K562 (cell line): ENCODE measurements around the gene PPP1R3E. TPM values are rescaled to one million over a fixed set of nuclear protein-coding genes. Genes with fewer than 3 reads are reported as not detected.

Experiments
- ATAC-seq: fragments of 200-7000 bp; cut with Tn5 transposase; 3 replicates; pipeline ENCODE4 v1.9.1; 2020; ENCODE audit warnings: moderate library complexity
- BruUV-seq: library from RNA; stranded (reverse); fragments of 400-500 nt; replicated peaks from 2 replicates; lab custom pipeline; 2021; lab: Mats Ljungman, UMichigan
- CTCF ChIA-PET: fragments of 300-600 bp; formaldehyde crosslinking; extraction: SDS; loops from one replicate; lab custom pipeline; 2021; ENCODE audit warnings: low intra/inter-chr PET ratio; lab: Yijun Ruan, JAX
- POLR2A ChIA-PET: fragments of 300-600, 350-650 bp; sonication (Branson Sonifier 250); formaldehyde crosslinking; extraction: SDS; loops from one replicate; lab custom pipeline; 2021; ENCODE audit warnings: antibody characterized with exemption, inconsistent platforms; lab: Yijun Ruan, JAX
- DNase-seq, 4 experiments: peaks; one replicate each; pipeline versions ENCODE4 v3.0.0 to v3.0.0-alpha.2; 2011 to 2018; ENCODE audit warnings: low spot score in 3 of 4, mixed read lengths in 3 of 4; ENCODE audit errors: extremely low read depth in 1 of 4
- FAIRE-seq: peaks from 2 replicates; lab custom pipeline; 2011; peaks lifted over from hg19 to GRCh38; lab: Jason Lieb, UNC
- H2AFZ ChIP-seq: 2 replicates; pipeline ENCODE4 v1.6.0; 2011; ENCODE audit warnings: low read depth, low read length, control low read depth, inconsistent platforms
- H3K27ac ChIP-seq: fragments of 200-600 bp; 3 replicates; pipeline ENCODE4 v1.8.0; 2011; ENCODE audit warnings: low read depth, mild to moderate bottlenecking, control low read depth, inconsistent platforms, low read length, moderate library complexity, mixed read lengths; ENCODE audit errors: extremely low read depth
- H3K27me3 ChIP-seq, 2 experiments: fragments of 300-600 bp in 1 of 2; 2 replicates in 1 of 2; 3 replicates in 1 of 2; pipeline versions ENCODE4 v1.6.0 to v1.8.0; 2011; ENCODE audit warnings: inconsistent platforms in 2 of 2, low read length in 2 of 2, mild to moderate bottlenecking in 1 of 2, mixed read lengths in 1 of 2, moderate library complexity in 1 of 2; ENCODE audit not compliant: control insufficient read depth in 2 of 2, insufficient read depth in 2 of 2
- H3K36me3 ChIP-seq: fragments of 300-600 bp; 3 replicates; pipeline ENCODE4 v1.8.0; 2011; ENCODE audit warnings: mild to moderate bottlenecking, low read length, inconsistent platforms; ENCODE audit not compliant: control insufficient read depth, insufficient read depth
- H3K4me1 ChIP-seq, 2 experiments: fragments of 200-600 bp in 1 of 2; replicated peaks in 1 of 2; 2 replicates in 1 of 2; 3 replicates in 1 of 2; pipeline versions ENCODE4 v1.5.1 to v1.8.0; 2011; ENCODE audit warnings: inconsistent platforms in 2 of 2, low read length in 2 of 2, mild to moderate bottlenecking in 1 of 2, mixed read lengths in 1 of 2, moderate library complexity in 1 of 2; ENCODE audit not compliant: control insufficient read depth in 2 of 2, insufficient read depth in 2 of 2
- H3K4me2 ChIP-seq: 2 replicates; pipeline ENCODE4 v1.6.1; 2011; ENCODE audit warnings: low read length, control low read depth, inconsistent platforms, mixed read lengths; ENCODE audit not compliant: insufficient read depth
- H3K4me3 ChIP-seq: fragments of 200-600 bp; sonication (generic), shearing (Covaris generic); 2 replicates; pipeline ENCODE4 v1.5.1; 2016; ENCODE audit warnings: control low read depth, inconsistent platforms
- H3K79me2 ChIP-seq: fragments of 200-600 bp; 3 replicates; pipeline ENCODE4 v1.8.0; 2011; ENCODE audit warnings: low read length, inconsistent platforms; ENCODE audit not compliant: control insufficient read depth, insufficient read depth
- H3K9ac ChIP-seq, 2 experiments: 2 replicates each; pipeline versions ENCODE4 v1.6.0 to v1.6.1; 2011; ENCODE audit warnings: low read depth in 2 of 2, low read length in 2 of 2, control low read depth in 1 of 2, inconsistent platforms in 1 of 2, mild to moderate bottlenecking in 1 of 2, mixed read lengths in 1 of 2; ENCODE audit not compliant: insufficient read depth in 1 of 2
- H3K9me1 ChIP-seq: one replicate; pipeline ENCODE4 v1.6.0; 2011; ENCODE audit warnings: inconsistent platforms, mild to moderate bottlenecking, low read length, moderate library complexity; ENCODE audit not compliant: control insufficient read depth, insufficient read depth
- H3K9me3 ChIP-seq: replicated peaks from 2 replicates; pipeline ENCODE4 v1.5.1; 2011; ENCODE audit warnings: low read depth, low read length, inconsistent platforms; ENCODE audit not compliant: control insufficient read depth, insufficient read depth
- H4K20me1 ChIP-seq: replicated peaks from 2 replicates; pipeline ENCODE4 v1.6.1; 2011; ENCODE audit warnings: low read length, inconsistent platforms, mixed read lengths; ENCODE audit not compliant: control insufficient read depth, insufficient read depth
- AFF1 ChIP-seq, 2 experiments: fragments of 450-650 bp; IDR thresholded peaks; 2 replicates each; pipeline ENCODE4 v1.6.1; 2018; ENCODE audit warnings: mild to moderate bottlenecking in 2 of 2, low read depth in 1 of 2; ENCODE audit not compliant: partially characterized antibody in 2 of 2
- ARID2 ChIP-seq: fragments of 450-650 bp; IDR thresholded peaks from 2 replicates; pipeline ENCODE4 v1.6.1; 2017; ENCODE audit warnings: antibody characterized with exemption, mild to moderate bottlenecking
- CXXC5 ChIP-seq: fragments of 250-450 bp; sonication (Bioruptor Pico); IDR thresholded peaks from 2 replicates; pipeline ENCODE4 v1.8.0; 2022; ENCODE audit warnings: inconsistent platforms, mild to moderate bottlenecking, moderate library complexity
- EWSR1 ChIP-seq: fragments of 450-650 bp; IDR thresholded peaks from 2 replicates; pipeline ENCODE4 v1.6.1; 2018; ENCODE audit warnings: borderline replicate concordance, mild to moderate bottlenecking, low read depth, moderate library complexity; ENCODE audit not compliant: partially characterized antibody
- ILF3 ChIP-seq: fragments of 450-650 bp; IDR thresholded peaks from 2 replicates; pipeline ENCODE4 v1.6.1; 2018; ENCODE audit warnings: antibody characterized with exemption, mild to moderate bottlenecking, moderate library complexity, borderline replicate concordance
- KLF1 ChIP-seq: fragments of 450-650 bp; IDR thresholded peaks from 2 replicates; pipeline ENCODE4 v1.6.1; 2016; ENCODE audit warnings: missing genetic modification characterization, missing compliant biosample characterization
- NFYB ChIP-seq: IDR thresholded peaks from 2 replicates; pipeline ENCODE4 v1.6.1; 2011; ENCODE audit warnings: mild to moderate bottlenecking, moderate library complexity; ENCODE audit not compliant: insufficient read length; ENCODE audit errors: extremely low read depth
- PTBP1 ChIP-seq: fragments of 200-400 bp; formaldehyde crosslinking; IDR thresholded peaks from 2 replicates; pipeline ENCODE4 v1.6.1; 2017; ENCODE audit warnings: low read depth, low read length
- TRIM28 ChIP-seq: fragments of 450-650 bp; IDR thresholded peaks from 2 replicates; pipeline ENCODE4 v1.6.1; 2017
- ZBTB11 ChIP-seq, 3 experiments: fragments of 200-800 bp in 1 of 3; fragments of 250-450 bp in 1 of 3; fragments of 450-650 bp in 1 of 3; sonication (Bioruptor Pico) in 1 of 3; sonication (Bioruptor generic) in 1 of 3; formaldehyde crosslinking in 1 of 3; IDR thresholded peaks; 2 replicates each; pipeline versions ENCODE4 v1.6.1 to v1.8.0; 2016 to 2022; ENCODE audit warnings: mild to moderate bottlenecking in 2 of 3, missing genetic modification characterization in 2 of 3, missing compliant biosample characterization in 1 of 3, moderate library complexity in 1 of 3
- ZFP1 ChIP-seq: fragments of 450-650 bp; formaldehyde crosslinking; IDR thresholded peaks from 2 replicates; pipeline ENCODE4 v1.4.0; 2020; ENCODE audit warnings: mild to moderate bottlenecking, mixed read lengths
- WGBS: fragments of 100-300 bp; shearing (Covaris generic); methylation state at CpG from one replicate; pipeline ENCODE4 v1.1.6; 2016; ENCODE audit warnings: low coverage, mixed read lengths; ENCODE audit not compliant: insufficient coverage; ENCODE audit errors: missing lambda C conversion rate; 5-methylcytosine and 5-hydroxymethylcytosine counted together
- in situ Hi-C: fragments of 300-500 bp; cut with MboI; formaldehyde crosslinking; loops from 4 replicates; pipeline ENCODE4 v1.15.0; 2018; ENCODE audit warnings: inconsistent platforms, mixed read lengths
- intact Hi-C: fragments of 100-400 bp; cut with micrococcal nuclease; formaldehyde crosslinking; loops from 2 replicates; pipeline ENCODE4 v1.14.2; 2022
- polyA plus RNA-seq, 8 experiments: library from polyadenylated mRNA; depleted of rRNA in 4 of 8; stranded (reverse) in 5 of 8; unstranded in 3 of 8; fragments of >200 nt; fragmentation: Nextera tagmentation in 2 of 8; fragmentation: Illumina TruSeq in 1 of 8; extraction: Ambion mirVana in 2 of 8; extraction: Trizol in 1 of 8; gene quantifications; 2 replicates each; pipeline versions ENCODE4 v1.2.1 to v1.2.3, GENCODE V29; 2011 to 2014; ENCODE audit warnings: inconsistent platforms in 1 of 8, missing spikeins in 1 of 8
- total RNA-seq, 7 experiments: library from RNA; depleted of rRNA in 6 of 7; stranded (reverse); fragments of >200 nt in 6 of 7; fragmentation: Illumina TruSeq in 2 of 7; extraction: Trizol in 2 of 7; gene quantifications; 2 replicates each; pipeline versions ENCODE4 v1.2.1 to v1.2.3, GENCODE V29; 2011 to 2021; ENCODE audit warnings: low replicate concordance in 1 of 7

Gene PPP1R3E
- total and polyA plus RNA-seq, 9 of the 15 experiments (the other 6 are each of a cell fraction or from before 2014, with no cell fraction given): 3.2 to 18.4 (median 7.6) TPM

- no peaks in the 10 kb centered on the region for H3K9me3 ChIP-seq
- H3K4me2 ChIP-seq: peak within 1 kb of the TSS; percentile 99
- H3K9ac ChIP-seq: peak within 1 kb of the TSS; percentile 97 to 100
- CTCF ChIA-PET: interaction anchor here (0.6 to 1.1 kb wide), 3 partner anchors 56 to 201 kb away, joined by 3 to 4 read pairs (median 3); no protein-coding TSS in a partner anchor
- in situ Hi-C loops: no loop called here
- H3K4me3 ChIP-seq: peak within 1 kb of the TSS; percentile 90
- TSS peak; percentile 93 for BruUV-seq
- H3K27me3 ChIP-seq: no peaks in the 10 kb centered on the region
- 3% methylated on average over 50 of the region's 63 CpGs for WGBS
- H3K27ac ChIP-seq: peak within 1 kb of the TSS; percentile 97
- POLR2A ChIA-PET: interaction anchor here (0.6 to 3.9 kb wide), 34 partner anchors 10 to 875 kb away, joined by 3 to 30 read pairs (median 4); partner anchors contain the start of genes BCL2L2, C14orf119, HAUS4 and HOMEZ
- no peaks in the 10 kb centered on the region for H3K9me1 ChIP-seq
- H4K20me1 ChIP-seq: no peaks in the 10 kb centered on the region; the same call in 1 of the 2 replicates
- peak; percentile 94 for ATAC-seq
- intact Hi-C loops: loop anchor here (2.0 to 10.0 kb wide), 3 partner anchors 14 to 234 kb away; partner anchors contain the start of genes BCL2L2, THTPA and ZFHX2
- peak; percentile 99 for FAIRE-seq
- peaks cover 11 to 17% of the 10 kb centered on the region in 2 experiments; a peak in 4 of 5 replicates for H3K4me1 ChIP-seq
- DNase-seq: peak; percentile 93 to 100 (median 95)
- H2AFZ ChIP-seq: peak within 1 kb of the TSS; percentile 95
- peaks cover 34% of the 10 kb centered on the region for H3K79me2 ChIP-seq
- peaks cover 53% of the 10 kb centered on the region; the same call in 2 of the 3 replicates for H3K36me3 ChIP-seq
- TF ChIP-seq ZFP1 (peak; percentile 2; the same call in 1 of the 2 replicates), ARID2 (no peak), TRIM28 (peak; percentile 24; the same call in 1 of the 2 replicates), ZBTB11 (CRISPR knock-in tag; IDR thresholded peaks at IDR 0.05) (peak in 1 of 3 experiments; percentile 74; a peak in 1 of 6 replicates), CXXC5 (CRISPR knock-in tag) (peak; percentile 88), ILF3 (no peak), PTBP1 (no peak), AFF1 (IDR thresholded peaks at IDR 0.05; ENCODE audit: low read depth in 1 of 2, partially characterized antibody in 2 of 2) (peak; percentile 22 to 84), KLF1 (tag) (peak; percentile 76; the same call in 1 of the 2 replicates), EWSR1 (no peak), NFYB (peak; percentile 91)
Measured at GRCh38 chr14:23320584-23321571, 18.2 kb upstream of the PPP1R3E start, which contains the start of gene PABPN1. PABPN1 (plus strand) TSS chr14:23321457; CDS start chr14:23321470, 13 bp downstream.
